HG03460 (cell line): ENCODE data around the gene C2orf69.

ENCODE experiments used
- ATAC-seq: cut with Tn5 transposase; IDR thresholded peaks from one replicate; pipeline ENCODE4 v1.9.1; 2021; ENCODE audit not compliant: unreplicated experiment

The C2orf69 gene

GRCh38 chr2:199914372-199914958, 3.4 kb downstream of the C2orf69 start:
- no peak for ATAC-seq

- ATAC-seq: no peak
Observed at GRCh38 chr2:199916980-199917379, 5.9 kb downstream of the C2orf69 start.

- ATAC-seq: no peak
Observed at GRCh38 chr2:199922856-199923255, 11.8 kb downstream of the C2orf69 start.

GRCh38 chr2:199923924-199924323, 12.8 kb downstream of the C2orf69 start:
- no peak for ATAC-seq

- no peak for ATAC-seq
Observed at GRCh38 chr2:199926806-199927205, 15.7 kb downstream of the C2orf69 start.

DNA sequence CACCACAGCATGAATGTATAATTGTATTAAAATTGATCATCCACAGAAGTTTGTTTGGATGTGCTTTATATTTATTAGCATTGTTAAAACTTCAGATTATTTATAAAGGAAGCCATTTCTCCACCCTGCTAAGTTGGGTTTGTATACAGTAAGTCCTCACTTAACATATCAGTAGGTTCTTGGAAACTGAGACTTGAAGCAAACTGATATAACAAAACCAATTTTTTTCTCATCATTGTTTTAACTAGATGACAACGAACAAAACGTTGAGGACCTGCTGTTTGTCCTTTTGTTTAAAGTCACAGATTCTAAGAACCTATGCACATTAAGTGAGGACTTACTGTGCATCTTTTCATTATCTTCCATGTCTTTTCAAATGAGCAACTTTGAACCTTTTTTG, 17.1 kb downstream of the C2orf69 start:
- ATAC-seq: no peak

GRCh38 chr2:199928626-199929025, 17.5 kb downstream of the C2orf69 start:
- ATAC-seq: no peak

DNA sequence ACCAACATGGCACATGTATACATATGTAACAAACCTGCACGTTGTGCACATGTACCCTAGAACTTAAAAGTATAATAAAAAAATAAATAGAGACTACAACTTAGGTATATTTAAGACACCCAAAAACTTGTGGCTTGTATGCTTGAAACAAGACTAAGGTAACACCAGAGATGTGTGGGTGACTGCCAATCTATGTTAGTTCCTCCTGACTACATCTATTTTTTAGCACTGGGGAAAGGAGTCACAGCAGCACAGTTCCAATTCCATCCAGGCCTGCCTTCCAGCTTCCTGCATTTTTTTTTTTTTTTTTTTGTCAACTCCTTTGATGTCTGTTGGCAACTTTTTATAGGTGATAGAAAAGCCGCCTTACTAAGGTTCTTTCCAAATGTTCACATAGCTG, 18.2 kb downstream of the C2orf69 start:
- ATAC-seq: no peak

DNA sequence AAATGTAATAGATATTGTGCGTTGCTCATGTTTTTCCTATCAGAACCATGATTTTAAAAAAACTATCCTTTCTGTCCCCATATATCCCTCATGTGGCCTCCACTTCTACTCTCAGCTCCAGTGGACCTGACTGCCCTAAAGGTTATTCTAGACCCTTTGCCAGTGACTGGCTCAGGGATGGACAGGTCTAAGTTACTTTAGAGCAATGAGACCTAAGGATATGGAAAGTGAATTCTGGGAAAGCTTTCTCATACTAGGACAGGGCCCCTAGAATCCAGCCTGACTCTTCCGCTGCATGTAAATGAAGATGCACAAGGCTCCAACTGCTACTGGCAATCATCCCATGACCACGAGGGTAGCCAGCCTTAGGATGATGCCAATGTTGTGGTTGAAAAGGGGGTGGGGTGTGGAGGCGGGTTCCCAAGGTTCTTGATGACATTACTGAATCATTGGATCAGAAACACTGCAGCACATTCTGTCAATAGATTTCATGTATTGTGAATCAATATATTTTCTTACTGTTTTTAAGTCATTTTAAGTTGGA, 21.3 kb downstream of the C2orf69 start:
- ATAC-seq: no peak

DNA sequence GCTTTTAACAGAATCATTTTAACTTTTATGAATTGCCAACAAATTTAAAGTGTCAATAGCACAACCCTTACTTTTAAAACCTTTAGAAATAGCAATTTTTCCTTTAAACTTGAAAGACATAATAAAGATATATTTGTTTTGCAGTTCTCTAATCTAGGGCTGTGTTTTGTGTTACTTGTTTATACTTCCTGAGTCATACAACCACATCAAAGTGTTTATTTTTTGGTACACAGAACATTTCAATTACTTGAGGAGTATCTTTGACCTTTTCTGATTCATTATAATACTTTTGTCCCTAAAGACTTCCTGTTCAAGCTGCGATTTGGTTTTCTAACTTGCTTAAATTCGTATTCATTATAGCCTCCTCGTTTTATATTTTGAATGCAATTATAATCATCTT, 22.4 kb downstream of the C2orf69 start:
- no peak for ATAC-seq

GRCh38 chr2:199936554-199936953, 25.5 kb downstream of the C2orf69 start:
- no peak for ATAC-seq

- no peak for ATAC-seq
Observed at GRCh38 chr2:199940373-199940772, 29.3 kb downstream of the C2orf69 start.

DNA sequence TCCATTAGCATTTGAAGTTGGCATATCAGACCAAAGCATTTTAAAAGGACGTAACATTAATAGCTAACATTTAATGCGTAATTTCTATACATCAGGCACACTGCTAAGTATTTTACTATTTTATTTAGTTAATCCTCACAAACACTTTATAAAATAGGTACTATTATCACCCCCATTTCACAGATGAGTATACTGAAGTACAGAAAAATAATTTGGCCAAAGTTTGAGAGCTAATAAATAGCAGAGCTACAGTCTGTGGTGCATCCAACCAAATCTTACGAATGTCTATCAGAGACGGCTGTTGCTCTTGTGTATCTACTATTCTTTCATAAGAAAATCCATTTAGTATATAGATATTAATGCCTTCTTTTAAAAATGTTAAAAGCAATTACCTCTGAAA, 32.3 kb downstream of the C2orf69 start:
- no peak for ATAC-seq

- ATAC-seq: no peak
Observed at GRCh38 chr2:199946196-199946595, 35.1 kb downstream of the C2orf69 start.

- ATAC-seq: no peak
Observed at GRCh38 chr2:199946836-199947235, 35.7 kb downstream of the C2orf69 start.

DNA sequence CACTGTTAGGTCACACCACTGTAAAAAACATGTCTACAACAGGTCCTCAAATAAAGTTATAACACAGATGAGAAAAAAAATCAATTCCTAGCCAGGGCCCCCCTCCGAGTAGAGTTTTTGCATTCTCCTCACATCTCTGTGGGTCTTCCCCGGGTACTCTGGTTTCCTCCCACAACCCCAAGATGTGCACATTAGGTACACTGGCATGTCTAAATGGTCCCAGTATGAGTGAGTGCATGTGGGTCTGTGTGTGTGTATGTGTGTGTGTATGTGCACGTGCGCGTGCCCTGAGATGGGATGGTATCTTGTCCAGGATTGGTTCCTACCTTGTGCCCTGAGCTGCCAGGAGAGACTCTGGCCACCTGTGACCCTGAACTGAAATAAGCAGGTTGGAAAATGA, 39.3 kb downstream of the C2orf69 start:
- ATAC-seq: no peak

DNA sequence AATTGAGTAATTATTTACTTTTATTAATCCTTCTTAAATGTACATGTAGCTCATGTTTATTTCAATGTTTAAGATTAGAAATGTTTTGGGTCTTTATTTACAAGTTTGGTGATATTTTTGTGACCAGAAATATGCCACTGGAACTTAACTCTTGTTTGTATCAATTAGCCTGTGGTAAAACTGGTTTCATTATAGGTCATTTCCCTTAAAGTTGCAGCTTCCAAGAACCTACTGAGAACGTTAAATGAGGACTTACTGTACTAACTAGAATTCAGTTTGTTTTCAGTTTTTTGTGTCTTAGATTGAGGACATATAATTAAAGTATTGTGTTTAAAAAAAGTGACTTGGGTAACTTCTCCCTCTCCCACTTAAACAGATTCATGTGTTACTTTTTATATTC, 39.9 kb downstream of the C2orf69 start:
- ATAC-seq: no peak

GRCh38 chr2:199955007-199955338, 43.9 kb downstream of the C2orf69 start:
- peak; percentile 49 for ATAC-seq

DNA sequence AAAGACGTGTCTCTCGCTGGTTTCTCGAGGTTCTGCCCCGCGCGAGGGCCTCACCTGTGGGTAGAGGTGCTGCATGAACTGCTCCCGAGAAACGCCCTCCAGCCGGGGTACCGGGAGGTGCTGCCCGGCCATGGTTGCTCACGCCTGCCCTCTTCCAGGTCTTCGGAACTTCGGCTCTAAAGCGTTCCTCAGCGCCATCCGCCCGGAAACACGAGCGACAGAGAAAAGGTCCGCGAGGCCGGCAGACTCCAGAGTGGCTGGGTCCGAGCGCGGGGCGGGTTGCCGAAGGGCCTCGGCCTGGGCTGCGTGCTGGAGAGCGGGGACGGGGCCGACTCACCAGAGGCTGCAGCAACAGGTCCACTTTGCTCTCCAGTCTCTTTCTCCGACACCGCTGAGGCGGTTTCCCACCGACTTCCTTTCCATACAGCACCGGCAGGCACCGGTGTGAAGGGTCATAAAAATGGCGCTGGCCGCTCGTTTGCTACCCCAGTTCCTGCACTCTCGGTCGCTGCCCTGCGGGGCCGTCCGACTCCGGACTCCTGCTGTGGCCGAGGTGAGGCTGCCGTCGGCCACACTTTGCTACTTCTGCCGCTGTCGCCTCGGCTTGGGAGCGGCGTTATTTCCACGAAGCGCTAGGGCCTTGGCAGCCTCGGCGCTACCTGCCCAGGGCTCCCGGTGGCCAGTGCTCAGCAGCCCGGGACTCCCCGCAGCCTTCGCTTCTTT, 44.4 kb downstream of the C2orf69 start, which contains the start of the genes MAIP1 and TYW5:
Gene MAIP1, plus strand, starts transcription at position 244 of the 723 bp plus-strand sequence. Its CDS starts 217 bp downstream, at position 461.
Gene TYW5, minus strand, starts transcription at position 153 of the 723 bp plus-strand sequence. Its CDS starts 21 bp downstream, at position 132.
- ATAC-seq: peak; percentile 81

GRCh38 chr2:199956062-199956380, 44.9 kb downstream of the C2orf69 start:
- ATAC-seq: no peak

- no peak for ATAC-seq
Observed at GRCh38 chr2:199958014-199958413, 46.9 kb downstream of the C2orf69 start.

GRCh38 chr2:199962203-199962602, 51.1 kb downstream of the C2orf69 start:
- ATAC-seq: peak; percentile 50

GRCh38 chr2:199966405-199966804, 55.3 kb downstream of the C2orf69 start:
- ATAC-seq: no peak
